Islet of Langerhans (tissue), 1 donor: ENCODE data around the gene MUC22.
"Not testable (repeated sequence)": the region's sequence is repeated elsewhere in the genome, so short reads cannot be mapped to it uniquely, and the experiment has no call there.

Experiments used
- FAIRE-seq: peaks from one replicate; lab custom pipeline; 2011; peaks lifted over from hg19 to GRCh38; lab: Jason Lieb, UNC

MUC22 gene

DNA sequence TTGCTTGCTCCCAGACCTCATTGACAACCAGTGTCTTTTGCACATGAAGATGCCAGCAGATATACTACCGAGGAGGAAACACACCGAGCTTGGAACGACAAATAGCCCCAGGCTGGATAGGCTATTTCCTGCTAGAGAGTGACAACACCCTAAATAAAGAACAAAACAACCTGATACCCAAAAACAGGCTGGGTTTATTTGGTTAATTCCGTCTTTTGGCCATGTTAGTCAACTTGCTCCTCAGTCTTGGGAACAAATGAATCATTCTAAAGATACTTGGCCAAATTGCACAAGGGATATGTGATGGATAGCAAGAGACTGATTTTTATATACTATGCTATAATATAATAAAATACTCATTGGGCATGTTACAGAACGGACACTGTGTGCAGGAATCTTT is 11.5 kb upstream of the MUC22 start:
- FAIRE-seq, result no peak

- not testable (repeated sequence) for FAIRE-seq
These were observed 10.0 kb upstream of the MUC22 start for GRCh38 chr6:31000067-31000860.

DNA sequence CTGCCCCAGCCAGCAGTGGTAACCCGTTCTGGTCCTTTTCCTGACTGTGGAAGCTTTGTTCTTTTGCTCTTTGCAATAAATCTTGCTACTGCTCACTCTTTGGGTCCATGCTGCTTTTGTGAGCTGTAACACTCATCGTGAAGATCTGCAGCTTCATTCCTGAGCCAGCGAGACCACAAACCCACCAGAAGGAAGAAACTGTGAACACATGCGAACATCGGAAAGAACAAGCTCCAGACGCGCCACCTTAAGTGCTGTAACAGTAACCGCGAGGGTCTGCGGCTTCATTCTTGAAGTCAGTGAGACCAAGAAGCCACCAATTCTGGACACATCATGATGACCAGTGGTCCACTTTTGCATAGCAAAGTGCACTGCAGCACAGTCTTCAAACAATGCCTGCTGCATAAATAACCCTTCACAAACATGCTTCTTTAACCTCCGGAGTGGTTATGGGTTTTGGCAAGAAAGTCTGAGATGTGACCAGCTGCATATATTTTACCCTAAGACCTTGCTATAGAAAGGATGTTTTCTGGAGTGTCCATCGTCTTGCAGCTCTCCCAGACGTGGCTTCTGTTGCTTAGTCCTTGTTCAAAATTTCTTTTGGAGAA is 8.9 kb upstream of the MUC22 start:
- FAIRE-seq, result no peak

DNA sequence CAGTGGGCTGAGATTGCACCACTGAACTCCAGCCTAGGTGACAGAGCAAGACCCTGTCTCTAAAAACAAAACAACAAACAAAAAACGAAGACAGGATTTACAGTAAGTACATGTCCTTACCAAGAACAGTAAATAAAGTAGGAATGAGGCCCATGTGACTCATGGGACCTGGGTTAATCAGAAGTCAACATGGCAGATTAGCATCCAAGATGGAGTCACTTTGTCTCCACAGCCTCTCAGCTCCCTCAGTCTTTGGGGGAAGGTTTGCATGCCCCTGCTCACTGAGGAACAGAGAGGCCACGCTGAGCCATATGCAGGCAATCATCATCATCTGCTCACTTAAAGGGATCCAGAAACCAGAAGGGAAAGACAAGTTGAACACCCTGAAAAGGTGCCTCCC is 7.8 kb upstream of the MUC22 start:
- no peak for FAIRE-seq

- FAIRE-seq, result no peak
These were observed 5.5 kb upstream of the MUC22 start for GRCh38 chr6:31004794-31005193.

DNA sequence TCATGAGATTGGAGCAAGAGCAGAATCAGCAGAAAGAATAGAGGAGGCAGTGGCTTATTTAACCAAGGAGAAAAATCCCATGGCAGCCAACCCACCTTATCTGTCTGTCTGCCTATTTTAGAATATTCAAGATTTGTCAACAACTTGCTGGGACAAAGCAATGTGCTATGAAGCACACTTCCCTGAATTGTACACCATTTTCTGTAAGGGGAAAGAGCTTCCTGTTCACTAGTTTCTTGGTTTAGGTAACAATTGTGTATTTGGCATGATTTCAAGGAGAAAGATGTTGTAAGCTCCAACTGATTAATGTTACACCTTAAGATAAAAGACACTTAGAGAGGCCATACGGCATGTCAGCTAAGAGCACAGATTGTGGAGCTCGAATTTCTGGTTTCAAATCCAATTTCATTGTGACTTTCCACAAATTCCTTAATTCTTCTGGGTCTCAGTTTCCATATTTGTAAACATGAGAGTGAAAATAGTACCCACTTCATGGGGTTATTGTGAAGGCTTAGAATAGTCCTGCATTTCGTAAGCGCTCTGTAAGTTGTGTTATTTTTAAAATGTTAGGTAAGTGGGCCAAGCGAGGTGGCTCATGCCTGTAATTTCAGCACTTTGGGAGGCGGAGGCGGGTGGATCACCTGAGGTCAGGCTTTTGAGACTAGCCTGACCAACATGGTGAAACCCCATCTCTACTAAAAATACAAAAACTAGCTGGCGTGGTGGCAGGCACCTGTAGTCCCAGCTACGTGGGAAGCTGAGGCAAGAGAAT is 4.8 kb upstream of the MUC22 start:
- FAIRE-seq, result no peak

GRCh38 chr6:31007694-31008093 is 2.6 kb upstream of the MUC22 start:
- no peak for FAIRE-seq

DNA sequence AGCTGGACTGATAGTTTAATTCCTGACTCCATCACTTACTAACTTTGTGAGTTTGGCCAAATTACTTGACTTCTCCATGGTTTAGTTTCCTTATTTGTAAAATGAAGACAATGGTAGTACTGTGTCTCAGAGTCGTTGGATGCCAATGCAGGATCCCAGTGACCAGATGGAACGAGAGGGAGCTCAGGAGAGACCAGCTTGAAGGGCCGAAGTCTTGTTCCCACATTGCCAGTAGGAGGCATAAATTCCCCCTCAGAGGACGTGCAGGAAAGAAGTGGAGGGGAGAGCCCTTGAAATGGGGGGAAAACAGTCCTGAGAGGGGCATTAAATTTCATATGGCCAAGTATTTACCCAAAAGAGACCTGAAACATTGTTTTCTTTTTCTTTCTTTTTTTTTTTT is 2.1 kb upstream of the MUC22 start:
- FAIRE-seq, result no peak

DNA sequence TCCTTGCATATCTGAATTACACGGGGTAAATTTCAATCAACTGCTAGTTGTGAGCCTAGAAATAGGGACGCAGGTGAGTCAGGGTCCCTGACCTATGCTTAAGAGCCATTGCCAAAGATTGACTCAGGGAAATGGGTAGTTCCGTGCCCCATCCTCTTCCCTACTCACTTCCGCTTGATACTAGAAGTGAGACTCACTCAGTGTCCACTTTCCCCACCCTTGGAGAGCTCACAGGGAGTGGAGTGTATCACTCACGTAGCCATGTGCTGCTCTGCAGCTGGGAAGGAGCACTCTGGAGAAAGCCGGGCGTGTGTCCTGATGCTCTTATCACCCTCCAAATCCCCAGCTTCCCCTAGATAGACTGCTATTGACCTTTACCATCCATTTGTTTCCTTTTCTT is 543 bp upstream of the MUC22 start:
- no peak for FAIRE-seq

- FAIRE-seq, result no peak
These were observed 879 bp downstream of the MUC22 start for GRCh38 chr6:31011153-31011552.

GRCh38 chr6:31016659-31017299 is 6.5 kb downstream of the MUC22 start:
- FAIRE-seq, result no peak

DNA sequence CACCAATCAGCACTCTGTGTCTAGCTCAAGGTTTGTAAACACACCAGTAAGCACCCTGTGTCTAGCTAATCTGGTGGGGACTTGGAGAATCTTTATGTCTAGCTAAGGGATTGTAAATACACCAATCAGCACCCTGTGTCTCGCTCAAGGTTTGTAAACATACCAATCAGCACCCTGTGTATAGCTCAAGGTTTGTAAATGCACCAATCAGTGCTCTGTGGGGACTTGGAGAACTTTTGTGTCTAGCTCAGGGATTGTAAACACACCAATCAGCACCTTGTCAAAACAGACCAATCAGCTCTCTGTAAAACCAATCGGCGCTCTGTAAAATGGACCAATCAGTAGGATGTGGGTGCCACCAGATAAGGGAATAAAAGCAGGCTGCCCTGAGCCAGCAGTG is 7.2 kb downstream of the MUC22 start:
- not testable (repeated sequence) for FAIRE-seq

GRCh38 chr6:31020057-31020456 is 9.8 kb downstream of the MUC22 start:
- FAIRE-seq, result no peak

DNA sequence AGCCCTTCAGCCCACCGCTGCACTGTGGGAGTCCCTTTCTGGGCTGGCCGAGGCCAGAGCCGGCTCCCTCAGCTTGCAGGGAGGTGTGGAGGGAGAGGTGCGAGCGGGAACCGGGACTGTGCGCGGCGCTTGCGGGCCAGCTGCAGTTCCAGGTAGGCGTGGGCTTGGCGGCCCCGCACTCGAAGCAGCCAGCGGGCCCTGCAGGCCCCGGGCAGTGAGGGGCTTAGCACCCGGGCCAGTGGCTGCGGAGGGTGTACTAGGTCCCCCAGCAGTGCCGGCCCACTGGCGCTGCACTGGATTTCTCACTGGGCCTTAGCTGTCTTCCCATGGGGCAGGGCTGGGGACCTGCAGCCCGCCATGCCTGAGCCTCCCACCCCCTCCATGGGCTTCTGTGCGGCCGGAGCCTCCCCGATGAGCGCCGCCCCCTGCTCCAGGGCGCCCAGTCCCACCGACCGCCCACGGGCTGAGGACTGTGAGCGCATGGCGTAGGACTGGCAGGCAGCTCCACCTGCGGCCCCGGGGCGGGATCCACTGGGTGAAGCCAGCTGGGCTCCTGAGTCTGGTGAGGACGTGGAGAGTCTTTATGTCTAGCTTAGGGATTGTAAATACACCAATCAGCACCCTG is 10.5 kb downstream of the MUC22 start:
- FAIRE-seq, result not testable (repeated sequence)

DNA sequence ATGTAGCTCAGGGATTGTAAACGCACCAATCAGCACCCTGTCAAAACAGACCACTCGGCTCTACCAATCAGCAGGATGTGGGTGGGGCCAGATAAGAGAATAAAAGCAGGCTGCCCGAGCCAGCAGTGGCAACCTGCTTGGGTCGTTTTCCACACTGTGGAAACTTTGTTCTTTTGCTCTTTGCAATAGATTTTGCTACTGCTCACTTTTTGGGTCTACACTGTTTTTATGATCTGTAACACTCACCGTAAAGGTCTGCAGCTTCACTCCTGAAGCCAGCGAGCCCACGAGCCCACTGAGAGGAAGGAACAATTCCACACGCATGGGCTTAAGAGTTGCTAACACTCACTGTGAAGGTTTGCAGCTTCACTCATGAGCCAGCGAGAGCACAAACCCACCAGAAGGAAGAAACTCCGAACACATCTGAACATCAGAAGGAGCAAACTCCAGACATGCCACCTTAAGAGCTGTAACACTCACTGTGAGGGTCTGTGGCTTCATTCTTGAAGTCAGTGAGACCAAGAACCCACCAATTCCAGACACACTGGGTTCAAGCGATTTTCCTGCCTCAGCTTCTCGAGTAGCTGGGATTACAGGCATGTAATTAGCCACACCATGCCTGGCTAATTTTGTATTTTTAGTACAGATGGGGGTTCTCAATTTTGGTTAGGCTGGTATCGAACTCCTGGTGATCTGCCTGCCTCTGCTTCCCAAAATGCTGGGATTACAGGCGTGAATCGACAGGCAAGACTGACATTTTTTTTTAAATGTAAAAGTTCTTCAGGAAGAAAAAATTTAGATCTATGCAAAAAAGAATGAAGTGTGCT is 11.6 kb downstream of the MUC22 start:
- FAIRE-seq, result not testable (repeated sequence)

- no peak for FAIRE-seq
These were observed 15.3 kb downstream of the MUC22 start for GRCh38 chr6:31025595-31025994.

GRCh38 chr6:31031095-31031494 is 20.8 kb downstream of the MUC22 start:
- FAIRE-seq, result no peak

DNA sequence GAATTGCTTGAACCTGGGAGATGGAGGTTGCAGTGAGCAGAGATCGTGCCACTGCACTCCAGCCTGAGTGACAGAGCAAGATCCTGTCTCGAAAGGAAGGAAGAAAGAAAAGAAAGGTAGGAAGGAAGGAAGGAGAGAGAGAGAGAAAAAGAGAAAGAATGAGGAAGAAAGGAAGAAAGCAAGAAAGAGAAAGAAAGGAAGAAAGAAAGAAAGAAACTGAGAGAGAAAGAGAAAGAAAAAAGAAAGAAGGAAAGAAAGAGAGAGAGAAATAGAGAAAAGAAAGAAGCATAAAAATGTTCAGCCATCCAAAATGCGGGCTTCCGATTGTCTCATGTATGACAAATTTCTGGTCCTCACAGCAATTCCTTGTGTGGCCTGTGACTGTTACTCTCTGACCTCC is 22.8 kb downstream of the MUC22 start:
- no peak for FAIRE-seq

DNA sequence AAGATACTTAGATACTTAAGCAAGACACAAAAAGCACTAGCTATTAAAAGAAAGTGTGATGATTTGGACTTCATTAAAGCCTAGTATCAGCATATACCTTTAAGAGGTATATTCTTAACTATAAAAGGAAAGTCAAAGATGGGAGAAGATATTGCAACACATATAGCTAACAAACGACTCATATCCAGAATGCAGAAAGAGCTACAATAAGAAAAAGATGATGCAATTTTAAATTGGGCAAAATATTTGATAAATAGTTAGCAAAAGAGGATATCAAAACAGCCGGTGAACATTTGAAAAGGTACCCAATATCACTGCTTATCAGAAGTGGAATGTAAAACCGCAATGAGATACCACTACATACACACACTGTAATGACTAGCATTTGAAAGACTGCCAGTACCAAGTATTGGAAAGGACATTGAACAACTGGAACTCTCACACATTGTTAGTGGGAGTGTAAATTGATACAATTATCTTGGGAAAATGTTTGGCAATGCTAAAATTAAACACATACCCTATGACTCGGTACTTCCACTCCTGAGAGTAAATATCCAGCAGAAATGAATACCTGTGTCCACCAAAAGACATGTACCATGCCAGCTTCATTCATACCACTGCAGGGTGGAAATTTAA is 25.7 kb downstream of the MUC22 start:
- no peak for FAIRE-seq

GRCh38 chr6:31037169-31037568 is 26.9 kb downstream of the MUC22 start:
- FAIRE-seq, result no peak

- FAIRE-seq, result no peak
These were observed 27.4 kb downstream of the MUC22 start for GRCh38 chr6:31037682-31038081.
